Measurements from ENCODE around the gene PITX2.

DNA sequence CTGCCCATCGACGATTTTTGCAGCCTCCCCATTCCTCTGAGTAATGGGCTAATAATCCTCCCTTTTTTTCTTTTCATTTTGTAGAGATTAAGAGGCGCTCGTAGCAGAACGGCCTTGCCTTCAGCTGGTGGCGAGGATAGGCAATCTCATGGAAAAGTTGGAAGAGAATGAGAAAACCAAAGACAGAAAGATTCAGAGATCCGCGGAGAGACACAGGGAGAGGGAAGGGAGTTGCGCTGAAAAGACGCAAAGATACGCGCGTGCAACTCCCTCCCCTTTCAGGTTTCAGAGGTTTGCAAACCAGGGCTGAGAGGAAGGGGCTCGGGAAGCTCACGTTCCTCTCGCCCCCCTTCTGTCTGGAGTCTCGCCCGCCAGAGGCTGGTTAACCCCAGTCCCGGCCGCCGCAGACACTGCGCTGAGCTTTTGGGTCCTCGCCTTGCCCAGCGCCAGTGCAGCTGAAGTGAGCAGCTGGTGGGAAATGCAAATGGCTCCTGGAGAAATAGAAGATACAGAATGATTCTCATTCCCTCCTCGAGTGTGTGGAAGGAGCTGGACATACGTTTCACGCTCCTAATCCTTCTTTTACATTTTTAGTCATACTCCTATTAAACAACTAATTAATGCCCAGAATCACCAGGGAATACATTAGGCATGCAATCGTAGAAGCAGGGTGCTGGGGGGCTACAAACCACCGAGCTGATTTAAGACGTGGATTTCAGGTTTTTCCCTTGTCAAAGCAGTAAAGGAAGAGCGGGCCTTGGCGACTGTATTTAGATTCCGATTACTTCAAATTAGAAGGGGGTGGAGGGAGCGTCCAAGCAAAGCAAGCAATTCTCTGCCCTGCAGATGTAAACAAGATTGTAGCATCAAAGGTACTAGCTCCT, 16.6 kb upstream of the PITX2 start:
- no peak for TF ChIP-seq NRF1 (IDR thresholded peaks at IDR 0.05; ENCODE audit: low read depth, low read length)
- no peak for TF ChIP-seq FOXM1 (IDR thresholded peaks at IDR 0.05; ENCODE audit: low read depth)
- no peak for TF ChIP-seq POLR2AphosphoS5 (IDR thresholded peaks at IDR 0.05; ENCODE audit: low read depth, low read length)
- TF ChIP-seq, protein P1, sequence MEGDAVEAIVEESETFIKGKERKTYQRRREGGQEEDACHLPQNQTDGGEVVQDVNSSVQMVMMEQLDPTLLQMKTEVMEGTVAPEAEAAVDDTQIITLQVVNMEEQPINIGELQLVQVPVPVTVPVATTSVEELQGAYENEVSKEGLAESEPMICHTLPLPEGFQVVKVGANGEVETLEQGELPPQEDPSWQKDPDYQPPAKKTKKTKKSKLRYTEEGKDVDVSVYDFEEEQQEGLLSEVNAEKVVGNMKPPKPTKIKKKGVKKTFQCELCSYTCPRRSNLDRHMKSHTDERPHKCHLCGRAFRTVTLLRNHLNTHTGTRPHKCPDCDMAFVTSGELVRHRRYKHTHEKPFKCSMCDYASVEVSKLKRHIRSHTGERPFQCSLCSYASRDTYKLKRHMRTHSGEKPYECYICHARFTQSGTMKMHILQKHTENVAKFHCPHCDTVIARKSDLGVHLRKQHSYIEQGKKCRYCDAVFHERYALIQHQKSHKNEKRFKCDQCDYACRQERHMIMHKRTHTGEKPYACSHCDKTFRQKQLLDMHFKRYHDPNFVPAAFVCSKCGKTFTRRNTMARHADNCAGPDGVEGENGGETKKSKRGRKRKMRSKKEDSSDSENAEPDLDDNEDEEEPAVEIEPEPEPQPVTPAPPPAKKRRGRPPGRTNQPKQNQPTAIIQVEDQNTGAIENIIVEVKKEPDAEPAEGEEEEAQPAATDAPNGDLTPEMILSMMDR (IDR thresholded peaks at IDR 0.05): no peak
- TF ChIP-seq GABPA (IDR thresholded peaks at IDR 0.05; ENCODE audit: low read depth): no peak
- TF ChIP-seq, protein P2, sequence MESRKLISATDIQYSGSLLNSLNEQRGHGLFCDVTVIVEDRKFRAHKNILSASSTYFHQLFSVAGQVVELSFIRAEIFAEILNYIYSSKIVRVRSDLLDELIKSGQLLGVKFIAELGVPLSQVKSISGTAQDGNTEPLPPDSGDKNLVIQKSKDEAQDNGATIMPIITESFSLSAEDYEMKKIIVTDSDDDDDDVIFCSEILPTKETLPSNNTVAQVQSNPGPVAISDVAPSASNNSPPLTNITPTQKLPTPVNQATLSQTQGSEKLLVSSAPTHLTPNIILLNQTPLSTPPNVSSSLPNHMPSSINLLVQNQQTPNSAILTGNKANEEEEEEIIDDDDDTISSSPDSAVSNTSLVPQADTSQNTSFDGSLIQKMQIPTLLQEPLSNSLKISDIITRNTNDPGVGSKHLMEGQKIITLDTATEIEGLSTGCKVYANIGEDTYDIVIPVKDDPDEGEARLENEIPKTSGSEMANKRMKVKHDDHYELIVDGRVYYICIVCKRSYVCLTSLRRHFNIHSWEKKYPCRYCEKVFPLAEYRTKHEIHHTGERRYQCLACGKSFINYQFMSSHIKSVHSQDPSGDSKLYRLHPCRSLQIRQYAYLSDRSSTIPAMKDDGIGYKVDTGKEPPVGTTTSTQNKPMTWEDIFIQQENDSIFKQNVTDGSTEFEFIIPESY (IDR thresholded peaks at IDR 0.05; ENCODE audit: borderline replicate concordance, low read depth): no peak
- TF ChIP-seq RXRA (IDR thresholded peaks at IDR 0.05; ENCODE audit: borderline replicate concordance, low read depth): no peak
- TF ChIP-seq JUND (IDR thresholded peaks at IDR 0.05): no peak
- no peak; the same call in 1 of the 2 replicates for TF ChIP-seq EZH2phosphoT487 (IDR thresholded peaks at IDR 0.05; ENCODE audit: borderline replicate concordance, low read depth)
- TF ChIP-seq, protein P3, sequence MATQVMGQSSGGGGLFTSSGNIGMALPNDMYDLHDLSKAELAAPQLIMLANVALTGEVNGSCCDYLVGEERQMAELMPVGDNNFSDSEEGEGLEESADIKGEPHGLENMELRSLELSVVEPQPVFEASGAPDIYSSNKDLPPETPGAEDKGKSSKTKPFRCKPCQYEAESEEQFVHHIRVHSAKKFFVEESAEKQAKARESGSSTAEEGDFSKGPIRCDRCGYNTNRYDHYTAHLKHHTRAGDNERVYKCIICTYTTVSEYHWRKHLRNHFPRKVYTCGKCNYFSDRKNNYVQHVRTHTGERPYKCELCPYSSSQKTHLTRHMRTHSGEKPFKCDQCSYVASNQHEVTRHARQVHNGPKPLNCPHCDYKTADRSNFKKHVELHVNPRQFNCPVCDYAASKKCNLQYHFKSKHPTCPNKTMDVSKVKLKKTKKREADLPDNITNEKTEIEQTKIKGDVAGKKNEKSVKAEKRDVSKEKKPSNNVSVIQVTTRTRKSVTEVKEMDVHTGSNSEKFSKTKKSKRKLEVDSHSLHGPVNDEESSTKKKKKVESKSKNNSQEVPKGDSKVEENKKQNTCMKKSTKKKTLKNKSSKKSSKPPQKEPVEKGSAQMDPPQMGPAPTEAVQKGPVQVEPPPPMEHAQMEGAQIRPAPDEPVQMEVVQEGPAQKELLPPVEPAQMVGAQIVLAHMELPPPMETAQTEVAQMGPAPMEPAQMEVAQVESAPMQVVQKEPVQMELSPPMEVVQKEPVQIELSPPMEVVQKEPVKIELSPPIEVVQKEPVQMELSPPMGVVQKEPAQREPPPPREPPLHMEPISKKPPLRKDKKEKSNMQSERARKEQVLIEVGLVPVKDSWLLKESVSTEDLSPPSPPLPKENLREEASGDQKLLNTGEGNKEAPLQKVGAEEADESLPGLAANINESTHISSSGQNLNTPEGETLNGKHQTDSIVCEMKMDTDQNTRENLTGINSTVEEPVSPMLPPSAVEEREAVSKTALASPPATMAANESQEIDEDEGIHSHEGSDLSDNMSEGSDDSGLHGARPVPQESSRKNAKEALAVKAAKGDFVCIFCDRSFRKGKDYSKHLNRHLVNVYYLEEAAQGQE (IDR thresholded peaks at IDR 0.05; ENCODE audit: low read depth, low read length): no peak
- TF ChIP-seq, protein P4, sequence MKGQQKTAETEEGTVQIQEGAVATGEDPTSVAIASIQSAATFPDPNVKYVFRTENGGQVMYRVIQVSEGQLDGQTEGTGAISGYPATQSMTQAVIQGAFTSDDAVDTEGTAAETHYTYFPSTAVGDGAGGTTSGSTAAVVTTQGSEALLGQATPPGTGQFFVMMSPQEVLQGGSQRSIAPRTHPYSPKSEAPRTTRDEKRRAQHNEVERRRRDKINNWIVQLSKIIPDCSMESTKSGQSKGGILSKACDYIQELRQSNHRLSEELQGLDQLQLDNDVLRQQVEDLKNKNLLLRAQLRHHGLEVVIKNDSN (IDR thresholded peaks at IDR 0.05; ENCODE audit: borderline replicate concordance, low read depth): no peak
- TF ChIP-seq, protein P5, sequence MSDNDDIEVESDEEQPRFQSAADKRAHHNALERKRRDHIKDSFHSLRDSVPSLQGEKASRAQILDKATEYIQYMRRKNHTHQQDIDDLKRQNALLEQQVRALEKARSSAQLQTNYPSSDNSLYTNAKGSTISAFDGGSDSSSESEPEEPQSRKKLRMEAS (IDR thresholded peaks at IDR 0.05; ENCODE audit: low read depth): no peak
